ENCODE results near the gene SPANXN2. TPM values are rescaled to one million over a fixed set of nuclear protein-coding genes. Genes with fewer than 3 reads are reported as not detected.

Gene SPANXN2
- total RNA-seq, 1 experiment from 2014 or later = not detected

DNA sequence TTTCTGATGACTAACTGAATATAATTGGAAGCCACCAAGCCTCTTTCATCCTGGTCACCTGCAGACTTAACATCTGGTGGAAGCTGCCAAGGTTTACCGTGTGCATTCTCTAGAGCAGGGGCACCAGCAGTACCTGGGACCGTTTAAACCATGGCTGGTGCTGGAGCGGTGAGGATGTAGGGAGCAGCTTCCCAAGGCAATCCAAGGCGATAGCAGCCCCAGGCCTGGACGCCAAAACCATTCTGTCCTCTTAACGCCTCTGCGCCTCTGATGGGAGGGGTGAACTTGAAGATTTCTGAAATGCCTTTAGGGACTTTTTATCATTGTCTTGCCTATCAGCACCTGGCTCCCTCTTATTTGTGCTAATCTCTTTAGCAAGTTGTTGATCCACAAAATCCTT, 37.3 kb upstream of the SPANXN2 start:
- no peaks in the 10 kb centered on the region for H3K9me2 ChIP-seq (ENCODE audit: insufficient read depth)
- no peaks in the 10 kb centered on the region for H3K27me3 ChIP-seq (ENCODE audit: insufficient read depth, low read length)
- no peak overlapping the region for H3K27ac ChIP-seq (ENCODE audit: low read depth, low read length)
- no peaks in the 10 kb centered on the region for H3K4me1 ChIP-seq (ENCODE audit: control insufficient read depth in 1 of 2, insufficient read depth in 2 of 2, low read length in 2 of 2)
- H3K4me3 ChIP-seq (replicated peaks in 1 of 2; ENCODE audit: low read depth in 1 of 2, low read length in 2 of 2) = no peak overlapping the region
- ChIA-PET CTCF (no interaction called here), POLR2A (no interaction called here), RAD21 (ENCODE audit: low non-redundant PET in 1 of 2, low total read pairs in 2 of 2, uncharacterized antibody in 2 of 2, unreplicated experiment in 2 of 2) (no interaction called here)
- BruUV-seq (replicated peaks) = no TSS peak
- no peaks in the 10 kb centered on the region for H4K20me1 ChIP-seq (ENCODE audit: insufficient read depth)
- H2AFZ ChIP-seq (ENCODE audit: low read depth, low read length, poor library complexity, severe bottlenecking) = no peak overlapping the region
- ATAC-seq = no peak
- H3K9ac ChIP-seq (ENCODE audit: low read length) = no peak overlapping the region
- H3K79me2 ChIP-seq (ENCODE audit: insufficient read depth, low read length) = no peaks in the 10 kb centered on the region
- intact Hi-C loops (cut with micrococcal nuclease) = no loop called here
- no peaks in the 10 kb centered on the region for H3K9me3 ChIP-seq (ENCODE audit: control insufficient read depth in 1 of 2, insufficient read depth in 1 of 2, low read depth in 1 of 2, low read length in 2 of 2)
- TF ChIP-seq POLR2A (IDR thresholded peaks at IDR 0.05; ENCODE audit: borderline replicate concordance, extremely low read depth, insufficient read depth, insufficient read length) (no peak), ZFX (IDR thresholded peaks at IDR 0.05) (no peak), SRF (IDR thresholded peaks at IDR 0.05; ENCODE audit: low read depth) (no peak), ZNF274 (IDR thresholded peaks at IDR 0.05; ENCODE audit: low read depth, low read length) (no peak)
- TF ChIP-seq, protein P1, sequence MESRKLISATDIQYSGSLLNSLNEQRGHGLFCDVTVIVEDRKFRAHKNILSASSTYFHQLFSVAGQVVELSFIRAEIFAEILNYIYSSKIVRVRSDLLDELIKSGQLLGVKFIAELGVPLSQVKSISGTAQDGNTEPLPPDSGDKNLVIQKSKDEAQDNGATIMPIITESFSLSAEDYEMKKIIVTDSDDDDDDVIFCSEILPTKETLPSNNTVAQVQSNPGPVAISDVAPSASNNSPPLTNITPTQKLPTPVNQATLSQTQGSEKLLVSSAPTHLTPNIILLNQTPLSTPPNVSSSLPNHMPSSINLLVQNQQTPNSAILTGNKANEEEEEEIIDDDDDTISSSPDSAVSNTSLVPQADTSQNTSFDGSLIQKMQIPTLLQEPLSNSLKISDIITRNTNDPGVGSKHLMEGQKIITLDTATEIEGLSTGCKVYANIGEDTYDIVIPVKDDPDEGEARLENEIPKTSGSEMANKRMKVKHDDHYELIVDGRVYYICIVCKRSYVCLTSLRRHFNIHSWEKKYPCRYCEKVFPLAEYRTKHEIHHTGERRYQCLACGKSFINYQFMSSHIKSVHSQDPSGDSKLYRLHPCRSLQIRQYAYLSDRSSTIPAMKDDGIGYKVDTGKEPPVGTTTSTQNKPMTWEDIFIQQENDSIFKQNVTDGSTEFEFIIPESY (IDR thresholded peaks at IDR 0.05; ENCODE audit: extremely low read depth, insufficient replicate concordance, low read length) = no peak
- TF ChIP-seq, protein P2, sequence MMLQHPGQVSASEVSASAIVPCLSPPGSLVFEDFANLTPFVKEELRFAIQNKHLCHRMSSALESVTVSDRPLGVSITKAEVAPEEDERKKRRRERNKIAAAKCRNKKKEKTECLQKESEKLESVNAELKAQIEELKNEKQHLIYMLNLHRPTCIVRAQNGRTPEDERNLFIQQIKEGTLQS (IDR thresholded peaks at IDR 0.05) = no peak
- TF ChIP-seq, protein P3, sequence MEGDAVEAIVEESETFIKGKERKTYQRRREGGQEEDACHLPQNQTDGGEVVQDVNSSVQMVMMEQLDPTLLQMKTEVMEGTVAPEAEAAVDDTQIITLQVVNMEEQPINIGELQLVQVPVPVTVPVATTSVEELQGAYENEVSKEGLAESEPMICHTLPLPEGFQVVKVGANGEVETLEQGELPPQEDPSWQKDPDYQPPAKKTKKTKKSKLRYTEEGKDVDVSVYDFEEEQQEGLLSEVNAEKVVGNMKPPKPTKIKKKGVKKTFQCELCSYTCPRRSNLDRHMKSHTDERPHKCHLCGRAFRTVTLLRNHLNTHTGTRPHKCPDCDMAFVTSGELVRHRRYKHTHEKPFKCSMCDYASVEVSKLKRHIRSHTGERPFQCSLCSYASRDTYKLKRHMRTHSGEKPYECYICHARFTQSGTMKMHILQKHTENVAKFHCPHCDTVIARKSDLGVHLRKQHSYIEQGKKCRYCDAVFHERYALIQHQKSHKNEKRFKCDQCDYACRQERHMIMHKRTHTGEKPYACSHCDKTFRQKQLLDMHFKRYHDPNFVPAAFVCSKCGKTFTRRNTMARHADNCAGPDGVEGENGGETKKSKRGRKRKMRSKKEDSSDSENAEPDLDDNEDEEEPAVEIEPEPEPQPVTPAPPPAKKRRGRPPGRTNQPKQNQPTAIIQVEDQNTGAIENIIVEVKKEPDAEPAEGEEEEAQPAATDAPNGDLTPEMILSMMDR (IDR thresholded peaks at IDR 0.05 in 2 of 3, conservative IDR thresholded peaks at IDR 0.05 in 1 of 3; ENCODE audit: borderline replicate concordance in 1 of 3, insufficient read depth in 1 of 3, low read depth in 2 of 3, low read length in 2 of 3) = no peak
- TF ChIP-seq, protein P4, sequence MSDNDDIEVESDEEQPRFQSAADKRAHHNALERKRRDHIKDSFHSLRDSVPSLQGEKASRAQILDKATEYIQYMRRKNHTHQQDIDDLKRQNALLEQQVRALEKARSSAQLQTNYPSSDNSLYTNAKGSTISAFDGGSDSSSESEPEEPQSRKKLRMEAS (IDR thresholded peaks at IDR 0.05) = no peak
- H3K4me2 ChIP-seq (ENCODE audit: low read length) = no peak overlapping the region
- H3K36me3 ChIP-seq (ENCODE audit: control insufficient read depth in 1 of 2, insufficient read depth in 2 of 2, low read length in 2 of 2) = no peaks in the 10 kb centered on the region
- no peak for DNase-seq (ENCODE audit: low read depth, low spot score)
